IMR-90 (cell line): ENCODE data around the gene MARK2. TPM values are rescaled to one million over a fixed set of nuclear protein-coding genes. Genes with fewer than 3 reads are reported as not detected.

Experiments
- ATAC-seq: fragments of 200-7000 bp; cut with Tn5 transposase; 2 replicates; pipeline ENCODE4 v1.9.1; 2020; ENCODE audit warnings: low read depth, mild to moderate bottlenecking, moderate library complexity
- BruUV-seq: library from RNA; stranded (reverse); fragments of 400-500 nt; replicated peaks from 2 replicates; lab custom pipeline; 2021; lab: Mats Ljungman, UMichigan
- CTCF ChIA-PET: fragments of 300-600 bp; formaldehyde crosslinking; extraction: SDS; loops from one replicate; lab custom pipeline; 2021; ENCODE audit warnings: antibody characterized with exemption; lab: Yijun Ruan, JAX
- POLR2A ChIA-PET: fragments of 300-600 bp; sonication (Branson Sonifier 250); formaldehyde crosslinking; loops from one replicate; lab custom pipeline; 2022; ENCODE audit warnings: antibody characterized with exemption; ENCODE audit not compliant: unreplicated experiment; lab: Charles Lee
- DNase-seq: peaks from one replicate; pipeline ENCODE4 v3.0.0; 2013
- H2AFZ ChIP-seq: replicated peaks from 2 replicates; pipeline ENCODE3; 2013; ENCODE audit warnings: low read length, mild to moderate bottlenecking; ENCODE audit not compliant: poor library complexity
- H2AK5ac ChIP-seq: 2 replicates; pipeline ENCODE4 v1.6.1; 2013; ENCODE audit warnings: low read depth, low read length, inconsistent platforms
- H2AK9ac ChIP-seq: replicated peaks from 2 replicates; pipeline ENCODE3; 2013; ENCODE audit warnings: mild to moderate bottlenecking, low read depth, low read length, moderate library complexity; ENCODE audit not compliant: poor library complexity
- H2BK120ac ChIP-seq: 2 replicates; pipeline ENCODE4 v1.6.1; 2013; ENCODE audit warnings: low read depth, low read length, inconsistent platforms
- H2BK15ac ChIP-seq: 3 replicates; pipeline ENCODE4 v1.6.1; 2013; ENCODE audit warnings: low read depth, low read length, inconsistent platforms
- H2BK20ac ChIP-seq: 2 replicates; pipeline ENCODE4 v1.6.1; 2013; ENCODE audit warnings: low read depth, mild to moderate bottlenecking, inconsistent platforms, low read length, moderate library complexity
- H2BK5ac ChIP-seq: 2 replicates; pipeline ENCODE4 v1.6.1; 2013; ENCODE audit warnings: mild to moderate bottlenecking, low read depth, low read length, inconsistent platforms; ENCODE audit not compliant: poor library complexity, severe bottlenecking
- H3K14ac ChIP-seq: replicated peaks from 2 replicates; pipeline ENCODE4 v1.6.1; 2013; ENCODE audit warnings: low read depth, low read length, inconsistent platforms
- H3K18ac ChIP-seq: 2 replicates; pipeline ENCODE4 v1.6.1; 2013; ENCODE audit warnings: low read depth, low read length, control low read depth
- H3K23ac ChIP-seq: 2 replicates; pipeline ENCODE4 v1.6.1; 2013; ENCODE audit warnings: low read depth, low read length, inconsistent platforms
- H3K27ac ChIP-seq: 2 replicates; pipeline ENCODE4 v1.5.1; 2013; ENCODE audit warnings: mild to moderate bottlenecking, control low read depth, low read length; ENCODE audit not compliant: insufficient read depth
- H3K27me3 ChIP-seq: 2 replicates; pipeline ENCODE4 v1.6.1; 2013; ENCODE audit warnings: low read length; ENCODE audit not compliant: control insufficient read depth, insufficient read depth
- H3K36me3 ChIP-seq: 2 replicates; pipeline ENCODE4 v1.6.1; 2013; ENCODE audit warnings: low read length, mixed read lengths; ENCODE audit not compliant: control insufficient read depth, insufficient read depth
- H3K4ac ChIP-seq: 2 replicates; pipeline ENCODE4 v1.6.1; 2013; ENCODE audit warnings: low read depth, low read length, inconsistent platforms
- H3K4me1 ChIP-seq: 2 replicates; pipeline ENCODE4 v1.6.1; 2013; ENCODE audit warnings: low read length, mixed read lengths; ENCODE audit not compliant: control insufficient read depth, insufficient read depth
- H3K4me2 ChIP-seq: 2 replicates; pipeline ENCODE4 v1.6.1; 2013; ENCODE audit warnings: low read depth, mild to moderate bottlenecking, control low read depth, low read length, moderate library complexity
- H3K4me3 ChIP-seq: 2 replicates; pipeline ENCODE4 v1.5.1; 2013; ENCODE audit warnings: low read depth, mild to moderate bottlenecking, control low read depth, low read length, moderate library complexity; ENCODE audit not compliant: insufficient read depth
- H3K56ac ChIP-seq: 2 replicates; pipeline ENCODE4 v1.6.1; 2013; ENCODE audit warnings: low read length, inconsistent platforms; ENCODE audit not compliant: insufficient read depth; ENCODE audit errors: extremely low read depth
- H3K79me1 ChIP-seq, 2 experiments: 2 replicates each; pipeline ENCODE4 v1.6.1; 2013; ENCODE audit warnings: low read length in 2 of 2, inconsistent platforms in 1 of 2, low read depth in 1 of 2
- H3K9ac ChIP-seq: 2 replicates; pipeline ENCODE4 v1.6.1; 2013; ENCODE audit warnings: low read depth, low read length, control low read depth
- H3K9me1 ChIP-seq: 2 replicates; pipeline ENCODE4 v1.6.1; 2013; ENCODE audit warnings: low read length, inconsistent platforms; ENCODE audit not compliant: insufficient read depth
- H3K9me3 ChIP-seq: 2 replicates; pipeline ENCODE4 v1.6.1; 2013; ENCODE audit warnings: low read length; ENCODE audit not compliant: control insufficient read depth, insufficient read depth
- H4K20me1 ChIP-seq: 2 replicates; pipeline ENCODE4 v1.6.1; 2013; ENCODE audit warnings: low read length, inconsistent platforms; ENCODE audit not compliant: insufficient read depth
- H4K5ac ChIP-seq: 2 replicates; pipeline ENCODE4 v1.6.1; 2013; ENCODE audit warnings: mild to moderate bottlenecking, low read depth, low read length, control low read depth
- H4K8ac ChIP-seq, 2 experiments: 2 replicates each; pipeline ENCODE4 v1.6.1; 2013; ENCODE audit warnings: low read depth in 2 of 2, low read length in 2 of 2, control low read depth in 1 of 2, inconsistent platforms in 1 of 2
- H4K91ac ChIP-seq: 2 replicates; pipeline ENCODE4 v1.6.1; 2013; ENCODE audit warnings: low read depth, low read length, inconsistent platforms; ENCODE audit not compliant: insufficient read depth
- CHD1 ChIP-seq: IDR thresholded peaks from 2 replicates; pipeline ENCODE4 v1.6.1; 2012; ENCODE audit warnings: low read depth, low read length, improper control_type of control experiment
- ELK1 ChIP-seq: fragments of 150-350 bp; IDR thresholded peaks from 2 replicates; pipeline ENCODE4 v1.6.1; 2016; ENCODE audit warnings: low read depth, mild to moderate bottlenecking, low read length, moderate library complexity, borderline replicate concordance
- FOS ChIP-seq: fragments of 150-350 bp; IDR thresholded peaks from 2 replicates; pipeline ENCODE4 v1.6.1; 2016; ENCODE audit warnings: low read depth, low read length
- MAFK ChIP-seq: IDR thresholded peaks from 2 replicates; pipeline ENCODE4 v1.6.1; 2012; ENCODE audit warnings: low read depth, low read length, improper control_type of control experiment
- MAZ ChIP-seq: IDR thresholded peaks from 2 replicates; pipeline ENCODE4 v1.6.1; 2012; ENCODE audit warnings: low read depth, mild to moderate bottlenecking, low read length, improper control_type of control experiment, moderate library complexity, borderline replicate concordance
- MXI1 ChIP-seq: IDR thresholded peaks from 2 replicates; pipeline ENCODE4 v1.6.1; 2012; ENCODE audit warnings: low read depth, mild to moderate bottlenecking, low read length, moderate library complexity, borderline replicate concordance
- NFE2L2 ChIP-seq: fragments of 150-350 bp; IDR thresholded peaks from 2 replicates; pipeline ENCODE4 v1.6.1; 2016; ENCODE audit warnings: low read depth, mild to moderate bottlenecking, low read length
- POLR2A ChIP-seq: IDR thresholded peaks from 2 replicates; pipeline ENCODE4 v1.6.1; 2012; ENCODE audit warnings: mild to moderate bottlenecking, low read depth, low read length
- RFX5 ChIP-seq: IDR thresholded peaks from 2 replicates; pipeline ENCODE4 v1.8.0; 2012; ENCODE audit warnings: low read depth, mild to moderate bottlenecking, low read length, moderate library complexity
- SMC3 ChIP-seq: fragments of 150-350 bp; IDR thresholded peaks from 2 replicates; pipeline ENCODE4 v1.6.1; 2016; ENCODE audit warnings: low read depth, mild to moderate bottlenecking, antibody characterized with exemption, low read length, moderate library complexity
- WGBS, 2 experiments: methylation state at CpG; one replicate each; pipeline versions ENCODE4 v1.1.5 to v1.1.7; 2013; ENCODE audit warnings: missing lambda C conversion rate in 2 of 2; ENCODE audit not compliant: insufficient read length in 1 of 2; ENCODE audit errors: extremely low coverage in 2 of 2; 5-methylcytosine and 5-hydroxymethylcytosine counted together
- dilution Hi-C: fragments of 300-500 bp; cut with HindIII; formaldehyde crosslinking; loops from one replicate; pipeline ENCODE4 v1.14.3; 2018; ENCODE audit warnings: low sequenced_read_pairs; ENCODE audit not compliant: unreplicated experiment
- in situ Hi-C: fragments of 300-500 bp; cut with MboI; formaldehyde crosslinking; loops from 3 replicates; pipeline ENCODE4 v1.14.3; 2019; ENCODE audit warnings: low sequenced_read_pairs, inconsistent platforms, mixed read lengths
- intact Hi-C: fragments of 100-400 bp; cut with micrococcal nuclease; formaldehyde crosslinking; loops from 2 replicates; pipeline ENCODE4 v1.10.0; 2022
- polyA plus RNA-seq, 3 experiments: library from polyadenylated mRNA; depleted of rRNA; stranded (reverse); fragments of >200 nt; gene quantifications; 2 replicates each; pipeline ENCODE4 v1.2.3, GENCODE V29; 2012; ENCODE audit warnings: low replicate concordance in 1 of 3
- total RNA-seq: library from RNA; depleted of rRNA; stranded (reverse); fragments of >200 nt; gene quantifications from 2 replicates; pipeline ENCODE4 v1.2.3, GENCODE V29; 2012
- TF ChIP-seq, protein P1 (sequence below): fragments of 150-350 bp; IDR thresholded peaks from 2 replicates; pipeline ENCODE4 v1.6.1; 2017; ENCODE audit warnings: mild to moderate bottlenecking, antibody characterized with exemption, low read length, low read depth

Gene MARK2
- total and polyA plus RNA-seq, 2 of the 4 experiments (the other 2 are of a cell fraction) = 6.6 to 17.3 TPM

DNA sequence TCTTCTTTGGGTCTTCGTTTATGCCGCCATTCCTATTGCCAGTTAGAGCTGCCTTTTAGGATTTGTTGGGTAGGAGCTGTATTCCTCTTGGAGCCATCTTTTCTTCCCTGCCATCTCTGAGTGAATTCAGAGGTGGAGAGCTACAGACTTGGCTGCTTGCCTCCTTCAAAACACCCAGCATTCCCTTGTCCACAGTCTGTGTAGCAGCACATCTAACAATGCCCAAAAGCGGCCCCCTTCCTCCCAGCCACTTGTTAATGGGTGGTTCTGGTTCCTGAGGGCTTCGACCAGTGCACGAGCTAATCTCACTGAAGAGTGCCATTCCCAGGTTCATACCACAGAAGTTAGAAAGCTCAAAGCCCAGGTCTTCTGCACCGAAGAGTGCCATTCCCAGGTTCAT is 37.7 kb downstream of the MARK2 start:
- H2BK15ac ChIP-seq = no peak overlapping the region
- H3K4me3 ChIP-seq = no peak overlapping the region
- peaks cover 58 to 91% of the 10 kb centered on the region in 2 experiments for H3K79me1 ChIP-seq
- no peak overlapping the region for H3K27ac ChIP-seq
- no peak for DNase-seq
- H3K23ac ChIP-seq = no peak overlapping the region
- H4K20me1 ChIP-seq = peaks cover 91% of the 10 kb centered on the region
- H3K14ac ChIP-seq = no peak overlapping the region
- H3K4ac ChIP-seq = no peak overlapping the region
- no peak overlapping the region for H4K5ac ChIP-seq
- ChIA-PET CTCF (no interaction called here), POLR2A (no interaction called here)
- in situ Hi-C loops (no loop called here), dilution Hi-C loops (no loop called here), intact Hi-C loops (no loop called here)
- peaks cover 4% of the 10 kb centered on the region; the same call in 1 of the 2 replicates for H3K36me3 ChIP-seq
- no peak overlapping the region for H2BK20ac ChIP-seq
- no peak for TF ChIP-seq MAZ
- no peak for TF ChIP-seq MXI1
- TF ChIP-seq MAFK = no peak
- no peak for TF ChIP-seq RFX5
- TF ChIP-seq POLR2A = no peak
- TF ChIP-seq FOS = no peak
- TF ChIP-seq, protein P1, sequence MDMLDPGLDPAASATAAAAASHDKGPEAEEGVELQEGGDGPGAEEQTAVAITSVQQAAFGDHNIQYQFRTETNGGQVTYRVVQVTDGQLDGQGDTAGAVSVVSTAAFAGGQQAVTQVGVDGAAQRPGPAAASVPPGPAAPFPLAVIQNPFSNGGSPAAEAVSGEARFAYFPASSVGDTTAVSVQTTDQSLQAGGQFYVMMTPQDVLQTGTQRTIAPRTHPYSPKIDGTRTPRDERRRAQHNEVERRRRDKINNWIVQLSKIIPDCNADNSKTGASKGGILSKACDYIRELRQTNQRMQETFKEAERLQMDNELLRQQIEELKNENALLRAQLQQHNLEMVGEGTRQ = no peak
- no peak for TF ChIP-seq ELK1
- no peak for TF ChIP-seq CHD1
- TF ChIP-seq NFE2L2 = no peak
- no peak for TF ChIP-seq SMC3
- H2BK120ac ChIP-seq = no peak overlapping the region
- no peak overlapping the region for H2AFZ ChIP-seq
- H3K9me1 ChIP-seq = peaks cover 46% of the 10 kb centered on the region
- no peak for ATAC-seq
- H4K91ac ChIP-seq = no peak overlapping the region
- no peak overlapping the region for H3K18ac ChIP-seq
- H3K9ac ChIP-seq = no peak overlapping the region
- no peak overlapping the region for H2AK9ac ChIP-seq
- no peak overlapping the region for H2AK5ac ChIP-seq
- H3K27me3 ChIP-seq = no peaks in the 10 kb centered on the region
- H2BK5ac ChIP-seq = no peak overlapping the region
- no peak overlapping the region for H3K4me2 ChIP-seq
- H3K9me3 ChIP-seq = no peaks in the 10 kb centered on the region
- H3K4me1 ChIP-seq = peaks cover 23% of the 10 kb centered on the region
- H4K8ac ChIP-seq = no peak overlapping the region
- 100% methylated on average over 3 of the region's 6 CpGs; no CpG with 5 or more reads in 1 of the 2 experiments for WGBS, 2 experiments
- no peak overlapping the region for H3K56ac ChIP-seq
- BruUV-seq = no TSS peak
